H1 (cell line): Measurements from ENCODE around the gene ZFP2. TPM values are rescaled to one million over a fixed set of nuclear protein-coding genes. Genes with fewer than 3 reads are reported as not detected.
"Not testable (repeated sequence)": the region's sequence is repeated elsewhere in the genome, so short reads cannot be mapped to it uniquely, and the experiment has no call there.

Source experiments
- CTCF ChIA-PET: fragments of 300-600 bp; sonication (Branson Sonifier 250); formaldehyde crosslinking; loops from one replicate; lab custom pipeline; 2021; ENCODE audit not compliant: partially characterized antibody; lab: Charles Lee
- POLR2A ChIA-PET: fragments of 300-600 bp; sonication (Branson Sonifier 250); formaldehyde crosslinking; loops from one replicate; lab custom pipeline; 2021; ENCODE audit warnings: inconsistent platforms; ENCODE audit not compliant: partially characterized antibody; lab: Charles Lee
- DNase-seq, 2 experiments: peaks; one replicate each; pipeline versions ENCODE4 v3.0.0 to v3.0.0-alpha.2; 2010 to 2022; ENCODE audit warnings: low spot score in 2 of 2, low read depth in 1 of 2, mixed read lengths in 1 of 2
- FAIRE-seq: peaks from 2 replicates; lab custom pipeline; 2011; peaks lifted over from hg19 to GRCh38; lab: Jason Lieb, UNC
- H2AFZ ChIP-seq: 2 replicates; pipeline ENCODE4 v1.8.1; 2012; ENCODE audit warnings: low read length, inconsistent platforms
- H2AK5ac ChIP-seq: 2 replicates; pipeline ENCODE4 v1.6.1; 2013; ENCODE audit warnings: low read depth, low read length
- H2BK120ac ChIP-seq: replicated peaks from 2 replicates; pipeline ENCODE3; 2013; ENCODE audit warnings: low read depth, low read length, inconsistent platforms
- H2BK12ac ChIP-seq: 2 replicates; pipeline ENCODE4 v1.6.1; 2013; ENCODE audit warnings: low read depth, low read length
- H2BK15ac ChIP-seq: 2 replicates; pipeline ENCODE4 v1.6.1; 2013; ENCODE audit warnings: low read length
- H2BK20ac ChIP-seq: 2 replicates; pipeline ENCODE4 v1.6.1; 2013; ENCODE audit warnings: low read length
- H2BK5ac ChIP-seq: 2 replicates; pipeline ENCODE4 v1.6.1; 2013; ENCODE audit warnings: low read depth, low read length
- H3K14ac ChIP-seq: 2 replicates; pipeline ENCODE4 v1.6.1; 2013; ENCODE audit warnings: inconsistent platforms; ENCODE audit not compliant: insufficient read length
- H3K18ac ChIP-seq: 2 replicates; pipeline ENCODE4 v1.6.1; 2013; ENCODE audit warnings: low read length; ENCODE audit errors: extremely low read depth
- H3K23ac ChIP-seq: 2 replicates; pipeline ENCODE4 v1.6.1; 2013; ENCODE audit warnings: inconsistent platforms; ENCODE audit not compliant: insufficient read length
- H3K23me2 ChIP-seq: 2 replicates; pipeline ENCODE4 v1.6.1; 2013; ENCODE audit warnings: low read depth, low read length
- H3K27ac ChIP-seq: 2 replicates; pipeline ENCODE4 v1.6.1; 2011; ENCODE audit warnings: low read depth, low read length, inconsistent platforms
- H3K27me3 ChIP-seq, 4 experiments: replicated peaks in 1 of 4; 1 replicate in 1 of 4; 2 replicates in 3 of 4; pipeline versions ENCODE4 v1.6.1 to v1.8.1; 2011 to 2013; ENCODE audit warnings: low read length in 3 of 4, mild to moderate bottlenecking in 3 of 4, inconsistent platforms in 2 of 4, mixed read lengths in 2 of 4, moderate library complexity in 1 of 4; ENCODE audit not compliant: control insufficient read depth in 3 of 4, insufficient read depth in 3 of 4; ENCODE audit errors: extremely low read depth in 1 of 4
- H3K36me3 ChIP-seq, 4 experiments: 2 replicates each; pipeline versions ENCODE4 v1.6.1 to v1.8.1; 2011 to 2013; ENCODE audit warnings: mild to moderate bottlenecking in 4 of 4, low read length in 3 of 4, moderate library complexity in 2 of 4, control low read depth in 1 of 4, inconsistent platforms in 1 of 4; ENCODE audit not compliant: insufficient read depth in 4 of 4, control insufficient read depth in 2 of 4
- H3K4ac ChIP-seq: replicated peaks from 2 replicates; pipeline ENCODE3; 2013; ENCODE audit warnings: low read length, low read depth, mixed read lengths, inconsistent platforms; ENCODE audit not compliant: insufficient read length
- H3K4me1 ChIP-seq, 4 experiments: replicated peaks in 1 of 4; 1 replicate in 1 of 4; 2 replicates in 3 of 4; pipeline versions ENCODE4 v1.6.1 to v1.8.1; 2011 to 2013; ENCODE audit warnings: low read length in 3 of 4, inconsistent platforms in 2 of 4, mixed read lengths in 1 of 4; ENCODE audit not compliant: insufficient read depth in 4 of 4, control insufficient read depth in 3 of 4
- H3K4me2 ChIP-seq, 2 experiments: 2 replicates each; pipeline versions ENCODE4 v1.6.1 to v1.8.1; 2011 to 2013; ENCODE audit warnings: low read depth in 2 of 2, low read length in 2 of 2, control low read depth in 1 of 2, inconsistent platforms in 1 of 2, mild to moderate bottlenecking in 1 of 2; ENCODE audit not compliant: insufficient read depth in 1 of 2
- H3K4me3 ChIP-seq, 4 experiments: fragments of 200-600, 300-600 bp in 1 of 4; sonication (generic), shearing (Covaris generic), sonication (Bioruptor Twin) in 1 of 4; 2 replicates each; pipeline versions ENCODE4 v1.5.1 to v1.8.1; 2011 to 2016; ENCODE audit warnings: low read length in 4 of 4, low read depth in 3 of 4, control low read depth in 2 of 4, inconsistent platforms in 2 of 4, mild to moderate bottlenecking in 2 of 4, mixed read lengths in 1 of 4, moderate library complexity in 1 of 4; ENCODE audit not compliant: insufficient read depth in 2 of 4; ENCODE audit errors: extremely low read depth in 1 of 4
- H3K56ac ChIP-seq: replicated peaks from 2 replicates; pipeline ENCODE3; 2013; ENCODE audit warnings: low read depth, mild to moderate bottlenecking, mixed read lengths, low read length, inconsistent platforms; ENCODE audit not compliant: insufficient read length
- H3K79me1 ChIP-seq: 2 replicates; pipeline ENCODE4 v1.6.1; 2013; ENCODE audit warnings: low read depth, low read length, control low read depth
- H3K79me2 ChIP-seq, 2 experiments: 2 replicates each; pipeline versions ENCODE4 v1.6.1 to v1.8.1; 2012 to 2013; ENCODE audit warnings: low read length in 2 of 2, mild to moderate bottlenecking in 2 of 2, inconsistent platforms in 1 of 2; ENCODE audit not compliant: insufficient read depth in 2 of 2, control insufficient read depth in 1 of 2
- H3K9ac ChIP-seq, 4 experiments: replicated peaks in 1 of 4; 1 replicate in 1 of 4; 2 replicates in 3 of 4; pipeline versions ENCODE4 v1.6.1 to v1.8.1; 2011 to 2013; ENCODE audit warnings: low read depth in 3 of 4, low read length in 3 of 4, control low read depth in 2 of 4, mild to moderate bottlenecking in 2 of 4, moderate library complexity in 2 of 4, inconsistent platforms in 1 of 4; ENCODE audit errors: extremely low read depth in 1 of 4
- H3K9me3 ChIP-seq, 2 experiments: 2 replicates each; pipeline versions ENCODE4 v1.6.1 to v1.8.1; 2012 to 2013; ENCODE audit warnings: mild to moderate bottlenecking in 2 of 2, moderate library complexity in 2 of 2, control low read depth in 1 of 2, inconsistent platforms in 1 of 2, low read depth in 1 of 2, low read length in 1 of 2, mixed read lengths in 1 of 2; ENCODE audit not compliant: insufficient read depth in 2 of 2
- H4K20me1 ChIP-seq, 2 experiments: replicated peaks in 1 of 2; 2 replicates each; pipeline versions ENCODE3 to v1.8.1; 2011 to 2013; ENCODE audit warnings: inconsistent platforms in 2 of 2, low read length in 2 of 2, mild to moderate bottlenecking in 1 of 2; ENCODE audit not compliant: insufficient read depth in 2 of 2, control insufficient read depth in 1 of 2
- H4K5ac ChIP-seq: 2 replicates; pipeline ENCODE4 v1.6.1; 2013; ENCODE audit warnings: low read length, low read depth, mixed read lengths, inconsistent platforms; ENCODE audit not compliant: insufficient read length
- H4K8ac ChIP-seq: 2 replicates; pipeline ENCODE4 v1.8.0; 2013; ENCODE audit warnings: mild to moderate bottlenecking, moderate library complexity, low read length, inconsistent platforms; ENCODE audit not compliant: insufficient read depth; ENCODE audit errors: extremely low read depth
- H4K91ac ChIP-seq: replicated peaks from 2 replicates; pipeline ENCODE3; 2013; ENCODE audit warnings: low read length, mixed read lengths, inconsistent platforms; ENCODE audit not compliant: insufficient read length
- ZNF274 ChIP-seq: IDR thresholded peaks from 2 replicates; pipeline ENCODE4 v1.7.0; 2012; ENCODE audit warnings: low read length, borderline replicate concordance; ENCODE audit errors: extremely low read depth
- WGBS, 2 experiments: shearing (Covaris generic) in 1 of 2; methylation state at CpG; one replicate each; pipeline versions ENCODE4 v1.1.6 to v1.1.7; 2013 to 2015; ENCODE audit warnings: low lambda C conversion rate in 2 of 2, mixed read lengths in 2 of 2, inconsistent platforms in 1 of 2, low coverage in 1 of 2, missing lambda C conversion rate in 1 of 2; ENCODE audit not compliant: insufficient replicate concordance in 2 of 2, insufficient coverage in 1 of 2, insufficient read length in 1 of 2; ENCODE audit errors: extremely low coverage in 1 of 2, missing lambda C conversion rate in 1 of 2; 5-methylcytosine and 5-hydroxymethylcytosine counted together
- polyA plus RNA-seq, 7 experiments: library from polyadenylated mRNA; depleted of rRNA in 3 of 7; stranded (reverse) in 5 of 7; unstranded in 2 of 7; fragments of >200 nt in 5 of 7; fragments of 200-250 nt in 2 of 7; gene quantifications; 1 replicate in 5 of 7; 2 replicates in 1 of 7; 4 replicates in 1 of 7; pipeline versions ENCODE4 v1.2.1 to v1.2.3, GENCODE V29; 2011 to 2013; ENCODE audit warnings: missing spikeins in 2 of 7, mixed read lengths in 2 of 7
- total RNA-seq: library from RNA; stranded (reverse); fragmentation: NEBNext Ultra II Directional; extraction: Animal tissue kit (Norgen Biotek cat#: 25700); gene quantifications from 2 replicates; pipeline ENCODE4 v1.2.1, GENCODE V29; 2021

Gene ZFP2
- total and polyA plus RNA-seq, 2 of the 8 experiments (the other 6 are each of a cell fraction or from before 2014, with no cell fraction given) = 0.20 to 0.78 TPM

DNA sequence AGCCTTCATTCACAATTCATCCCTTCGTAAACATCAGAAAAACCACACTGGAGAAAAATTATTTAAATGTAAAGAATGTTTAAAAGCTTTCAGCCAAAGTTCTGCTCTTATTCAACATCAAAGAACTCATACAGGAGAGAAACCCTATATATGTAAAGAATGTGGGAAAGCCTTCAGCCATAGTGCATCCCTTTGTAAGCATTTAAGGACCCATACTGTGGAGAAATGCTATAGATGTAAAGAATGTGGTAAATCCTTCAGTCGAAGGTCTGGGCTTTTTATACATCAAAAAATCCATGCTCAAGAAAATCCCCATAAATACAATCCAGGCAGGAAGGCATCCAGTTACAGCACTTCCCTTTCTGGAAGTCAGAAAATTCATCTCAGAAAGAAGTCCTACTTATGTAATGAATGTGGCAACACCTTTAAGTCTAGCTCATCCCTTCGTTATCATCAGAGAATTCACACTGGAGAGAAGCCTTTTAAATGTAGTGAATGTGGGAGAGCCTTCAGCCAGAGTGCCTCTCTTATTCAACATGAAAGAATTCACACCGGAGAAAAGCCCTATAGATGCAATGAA, 12.5 kb upstream of the ZFP2 start:
- not testable (repeated sequence) for H3K4me2 ChIP-seq, H2BK5ac ChIP-seq, H3K23ac ChIP-seq, H3K18ac ChIP-seq, DNase-seq, H3K79me2 ChIP-seq, H3K79me1 ChIP-seq, H4K20me1 ChIP-seq, H2AFZ ChIP-seq
- POLR2A ChIA-PET = interaction anchor here (1.6 kb wide), 1 partner anchor 13 kb away, joined by 4 read pairs; the partner anchor contains the start of gene ZFP2
- FAIRE-seq = peak; percentile 36
- TF ChIP-seq ZNF274 = peak; percentile 66; the same call in 1 of the 2 replicates
- TF ChIP-seq, all 59 proteins: peak for 1; not testable (repeated sequence) for 58
- H3K4ac ChIP-seq, H3K14ac ChIP-seq, H3K4me3 ChIP-seq, H2BK20ac ChIP-seq, H3K9ac ChIP-seq, H2BK120ac ChIP-seq, CTCF ChIA-PET, H4K5ac ChIP-seq, H4K8ac ChIP-seq, H4K91ac ChIP-seq, H3K27me3 ChIP-seq, H2BK12ac ChIP-seq, H3K23me2 ChIP-seq, H3K4me1 ChIP-seq, H3K27ac ChIP-seq, H3K56ac ChIP-seq, H2BK15ac ChIP-seq, H2AK5ac ChIP-seq: not testable (repeated sequence)
- WGBS, 2 experiments = 91% methylated on average over 3 of the region's 4 CpGs; no CpG with 5 or more reads in 1 of the 2 experiments
- Histone ChIP-seq H3K9me3 (peaks cover 50 to 61% of the 10 kb centered on the region in 2 experiments), H3K36me3 (peaks cover 2 to 63% (median 22%) of the 10 kb centered on the region in 4 experiments; a peak in 7 of 8 replicates)
